H1 (cell line): ENCODE results near the gene S100PBP. TPM values are rescaled to one million over a fixed set of nuclear protein-coding genes. Genes with fewer than 3 reads are reported as not detected.

ENCODE experiments used
- CTCF ChIA-PET: fragments of 300-600 bp; sonication (Branson Sonifier 250); formaldehyde crosslinking; loops from one replicate; lab custom pipeline; 2021; ENCODE audit not compliant: partially characterized antibody; lab: Charles Lee
- POLR2A ChIA-PET: fragments of 300-600 bp; sonication (Branson Sonifier 250); formaldehyde crosslinking; loops from one replicate; lab custom pipeline; 2021; ENCODE audit warnings: inconsistent platforms; ENCODE audit not compliant: partially characterized antibody; lab: Charles Lee
- DNase-seq, 2 experiments: peaks; one replicate each; pipeline versions ENCODE4 v3.0.0 to v3.0.0-alpha.2; 2010 to 2022; ENCODE audit warnings: low spot score in 2 of 2, low read depth in 1 of 2, mixed read lengths in 1 of 2
- FAIRE-seq: peaks from 2 replicates; lab custom pipeline; 2011; peaks lifted over from hg19 to GRCh38; lab: Jason Lieb, UNC
- H2AFZ ChIP-seq: 2 replicates; pipeline ENCODE4 v1.8.1; 2012; ENCODE audit warnings: low read length, inconsistent platforms
- H2AK5ac ChIP-seq: 2 replicates; pipeline ENCODE4 v1.6.1; 2013; ENCODE audit warnings: low read depth, low read length
- H2BK120ac ChIP-seq: replicated peaks from 2 replicates; pipeline ENCODE3; 2013; ENCODE audit warnings: low read depth, low read length, inconsistent platforms
- H2BK12ac ChIP-seq: 2 replicates; pipeline ENCODE4 v1.6.1; 2013; ENCODE audit warnings: low read depth, low read length
- H2BK15ac ChIP-seq: 2 replicates; pipeline ENCODE4 v1.6.1; 2013; ENCODE audit warnings: low read length
- H2BK20ac ChIP-seq: 2 replicates; pipeline ENCODE4 v1.6.1; 2013; ENCODE audit warnings: low read length
- H2BK5ac ChIP-seq: 2 replicates; pipeline ENCODE4 v1.6.1; 2013; ENCODE audit warnings: low read depth, low read length
- H3K14ac ChIP-seq: 2 replicates; pipeline ENCODE4 v1.6.1; 2013; ENCODE audit warnings: inconsistent platforms; ENCODE audit not compliant: insufficient read length
- H3K18ac ChIP-seq: 2 replicates; pipeline ENCODE4 v1.6.1; 2013; ENCODE audit warnings: low read length; ENCODE audit errors: extremely low read depth
- H3K23ac ChIP-seq: 2 replicates; pipeline ENCODE4 v1.6.1; 2013; ENCODE audit warnings: inconsistent platforms; ENCODE audit not compliant: insufficient read length
- H3K23me2 ChIP-seq: 2 replicates; pipeline ENCODE4 v1.6.1; 2013; ENCODE audit warnings: low read depth, low read length
- H3K27ac ChIP-seq: 2 replicates; pipeline ENCODE4 v1.6.1; 2011; ENCODE audit warnings: low read depth, low read length, inconsistent platforms
- H3K27me3 ChIP-seq, 4 experiments: replicated peaks in 1 of 4; 1 replicate in 1 of 4; 2 replicates in 3 of 4; pipeline versions ENCODE4 v1.6.1 to v1.8.1; 2011 to 2013; ENCODE audit warnings: low read length in 3 of 4, mild to moderate bottlenecking in 3 of 4, inconsistent platforms in 2 of 4, mixed read lengths in 2 of 4, moderate library complexity in 1 of 4; ENCODE audit not compliant: control insufficient read depth in 3 of 4, insufficient read depth in 3 of 4; ENCODE audit errors: extremely low read depth in 1 of 4
- H3K36me3 ChIP-seq, 4 experiments: 2 replicates each; pipeline versions ENCODE4 v1.6.1 to v1.8.1; 2011 to 2013; ENCODE audit warnings: mild to moderate bottlenecking in 4 of 4, low read length in 3 of 4, moderate library complexity in 2 of 4, control low read depth in 1 of 4, inconsistent platforms in 1 of 4; ENCODE audit not compliant: insufficient read depth in 4 of 4, control insufficient read depth in 2 of 4
- H3K4ac ChIP-seq: replicated peaks from 2 replicates; pipeline ENCODE3; 2013; ENCODE audit warnings: low read length, low read depth, mixed read lengths, inconsistent platforms; ENCODE audit not compliant: insufficient read length
- H3K4me1 ChIP-seq, 4 experiments: replicated peaks in 1 of 4; 1 replicate in 1 of 4; 2 replicates in 3 of 4; pipeline versions ENCODE4 v1.6.1 to v1.8.1; 2011 to 2013; ENCODE audit warnings: low read length in 3 of 4, inconsistent platforms in 2 of 4, mixed read lengths in 1 of 4; ENCODE audit not compliant: insufficient read depth in 4 of 4, control insufficient read depth in 3 of 4
- H3K4me2 ChIP-seq, 2 experiments: 2 replicates each; pipeline versions ENCODE4 v1.6.1 to v1.8.1; 2011 to 2013; ENCODE audit warnings: low read depth in 2 of 2, low read length in 2 of 2, control low read depth in 1 of 2, inconsistent platforms in 1 of 2, mild to moderate bottlenecking in 1 of 2; ENCODE audit not compliant: insufficient read depth in 1 of 2
- H3K4me3 ChIP-seq, 4 experiments: fragments of 200-600, 300-600 bp in 1 of 4; sonication (generic), shearing (Covaris generic), sonication (Bioruptor Twin) in 1 of 4; 2 replicates each; pipeline versions ENCODE4 v1.5.1 to v1.8.1; 2011 to 2016; ENCODE audit warnings: low read length in 4 of 4, low read depth in 3 of 4, control low read depth in 2 of 4, inconsistent platforms in 2 of 4, mild to moderate bottlenecking in 2 of 4, mixed read lengths in 1 of 4, moderate library complexity in 1 of 4; ENCODE audit not compliant: insufficient read depth in 2 of 4; ENCODE audit errors: extremely low read depth in 1 of 4
- H3K56ac ChIP-seq: replicated peaks from 2 replicates; pipeline ENCODE3; 2013; ENCODE audit warnings: low read depth, mild to moderate bottlenecking, mixed read lengths, low read length, inconsistent platforms; ENCODE audit not compliant: insufficient read length
- H3K79me1 ChIP-seq: 2 replicates; pipeline ENCODE4 v1.6.1; 2013; ENCODE audit warnings: low read depth, low read length, control low read depth
- H3K79me2 ChIP-seq, 2 experiments: 2 replicates each; pipeline versions ENCODE4 v1.6.1 to v1.8.1; 2012 to 2013; ENCODE audit warnings: low read length in 2 of 2, mild to moderate bottlenecking in 2 of 2, inconsistent platforms in 1 of 2; ENCODE audit not compliant: insufficient read depth in 2 of 2, control insufficient read depth in 1 of 2
- H3K9ac ChIP-seq, 4 experiments: replicated peaks in 1 of 4; 1 replicate in 1 of 4; 2 replicates in 3 of 4; pipeline versions ENCODE4 v1.6.1 to v1.8.1; 2011 to 2013; ENCODE audit warnings: low read depth in 3 of 4, low read length in 3 of 4, control low read depth in 2 of 4, mild to moderate bottlenecking in 2 of 4, moderate library complexity in 2 of 4, inconsistent platforms in 1 of 4; ENCODE audit errors: extremely low read depth in 1 of 4
- H3K9me3 ChIP-seq, 2 experiments: 2 replicates each; pipeline versions ENCODE4 v1.6.1 to v1.8.1; 2012 to 2013; ENCODE audit warnings: mild to moderate bottlenecking in 2 of 2, moderate library complexity in 2 of 2, control low read depth in 1 of 2, inconsistent platforms in 1 of 2, low read depth in 1 of 2, low read length in 1 of 2, mixed read lengths in 1 of 2; ENCODE audit not compliant: insufficient read depth in 2 of 2
- H4K20me1 ChIP-seq, 2 experiments: replicated peaks in 1 of 2; 2 replicates each; pipeline versions ENCODE3 to v1.8.1; 2011 to 2013; ENCODE audit warnings: inconsistent platforms in 2 of 2, low read length in 2 of 2, mild to moderate bottlenecking in 1 of 2; ENCODE audit not compliant: insufficient read depth in 2 of 2, control insufficient read depth in 1 of 2
- H4K5ac ChIP-seq: 2 replicates; pipeline ENCODE4 v1.6.1; 2013; ENCODE audit warnings: low read length, low read depth, mixed read lengths, inconsistent platforms; ENCODE audit not compliant: insufficient read length
- H4K8ac ChIP-seq: 2 replicates; pipeline ENCODE4 v1.8.0; 2013; ENCODE audit warnings: mild to moderate bottlenecking, moderate library complexity, low read length, inconsistent platforms; ENCODE audit not compliant: insufficient read depth; ENCODE audit errors: extremely low read depth
- H4K91ac ChIP-seq: replicated peaks from 2 replicates; pipeline ENCODE3; 2013; ENCODE audit warnings: low read length, mixed read lengths, inconsistent platforms; ENCODE audit not compliant: insufficient read length
- ASH2L ChIP-seq: fragments of 200-600, 300-600 bp; sonication (generic); IDR thresholded peaks from one replicate; pipeline ENCODE4 v1.7.1; 2017; ENCODE audit warnings: low read length
- ATF2 ChIP-seq: IDR thresholded peaks from 2 replicates; pipeline ENCODE4 v1.6.1; 2012; ENCODE audit warnings: low read length, inconsistent platforms
- CTBP2 ChIP-seq: IDR thresholded peaks from 2 replicates; pipeline ENCODE4 v1.7.0; 2011; ENCODE audit warnings: borderline replicate concordance, mild to moderate bottlenecking, moderate library complexity, mixed read lengths, low read length; ENCODE audit not compliant: insufficient read depth, insufficient read length
- HDAC2 ChIP-seq, 2 experiments: fragments of 300-600 bp in 1 of 2; sonication (generic) in 1 of 2; IDR thresholded peaks; 2 replicates each; pipeline ENCODE4 v1.6.1; 2011 to 2012; ENCODE audit warnings: low read depth in 2 of 2, low read length in 2 of 2, mild to moderate bottlenecking in 2 of 2, moderate library complexity in 2 of 2, borderline replicate concordance in 1 of 2, inconsistent platforms in 1 of 2
- KDM4A ChIP-seq: IDR thresholded peaks from one replicate; pipeline ENCODE4 v1.7.1; 2012; ENCODE audit warnings: low read depth, mild to moderate bottlenecking, moderate library complexity, low read length, inconsistent platforms; ENCODE audit not compliant: severe bottlenecking
- RFX5 ChIP-seq: IDR thresholded peaks from 2 replicates; pipeline ENCODE4 v1.6.1; 2011; ENCODE audit warnings: low read depth, low read length, improper control_type of control experiment, borderline replicate concordance
- SIN3A ChIP-seq, 2 experiments: IDR thresholded peaks in 1 of 2; conservative IDR thresholded peaks in 1 of 2; 2 replicates each; pipeline ENCODE4 v1.6.1; 2011 to 2012; ENCODE audit warnings: low read length in 2 of 2, improper control_type of control experiment in 1 of 2, low read depth in 1 of 2, mild to moderate bottlenecking in 1 of 2
- WGBS, 2 experiments: shearing (Covaris generic) in 1 of 2; methylation state at CpG; one replicate each; pipeline versions ENCODE4 v1.1.6 to v1.1.7; 2013 to 2015; ENCODE audit warnings: low lambda C conversion rate in 2 of 2, mixed read lengths in 2 of 2, inconsistent platforms in 1 of 2, low coverage in 1 of 2, missing lambda C conversion rate in 1 of 2; ENCODE audit not compliant: insufficient replicate concordance in 2 of 2, insufficient coverage in 1 of 2, insufficient read length in 1 of 2; ENCODE audit errors: extremely low coverage in 1 of 2, missing lambda C conversion rate in 1 of 2; 5-methylcytosine and 5-hydroxymethylcytosine counted together
- polyA plus RNA-seq, 7 experiments: library from polyadenylated mRNA; depleted of rRNA in 3 of 7; stranded (reverse) in 5 of 7; unstranded in 2 of 7; fragments of >200 nt in 5 of 7; fragments of 200-250 nt in 2 of 7; gene quantifications; 1 replicate in 5 of 7; 2 replicates in 1 of 7; 4 replicates in 1 of 7; pipeline versions ENCODE4 v1.2.1 to v1.2.3, GENCODE V29; 2011 to 2013; ENCODE audit warnings: missing spikeins in 2 of 7, mixed read lengths in 2 of 7
- total RNA-seq: library from RNA; stranded (reverse); fragmentation: NEBNext Ultra II Directional; extraction: Animal tissue kit (Norgen Biotek cat#: 25700); gene quantifications from 2 replicates; pipeline ENCODE4 v1.2.1, GENCODE V29; 2021
- TF ChIP-seq, protein P1 (sequence below), 3 experiments: IDR thresholded peaks; 1 replicate in 2 of 3; 2 replicates in 1 of 3; pipeline versions ENCODE4 v1.5.1 to v1.6.1; 2011; ENCODE audit warnings: low read length in 3 of 3, mild to moderate bottlenecking in 3 of 3, inconsistent platforms in 2 of 3, low read depth in 1 of 3, moderate library complexity in 1 of 3; ENCODE audit not compliant: insufficient read depth in 1 of 3; ENCODE audit errors: control extremely low read depth in 1 of 3

Gene S100PBP
- total and polyA plus RNA-seq, 2 of the 8 experiments (the other 6 are each of a cell fraction or from before 2014, with no cell fraction given), result 43.8 to 68.3 TPM

DNA sequence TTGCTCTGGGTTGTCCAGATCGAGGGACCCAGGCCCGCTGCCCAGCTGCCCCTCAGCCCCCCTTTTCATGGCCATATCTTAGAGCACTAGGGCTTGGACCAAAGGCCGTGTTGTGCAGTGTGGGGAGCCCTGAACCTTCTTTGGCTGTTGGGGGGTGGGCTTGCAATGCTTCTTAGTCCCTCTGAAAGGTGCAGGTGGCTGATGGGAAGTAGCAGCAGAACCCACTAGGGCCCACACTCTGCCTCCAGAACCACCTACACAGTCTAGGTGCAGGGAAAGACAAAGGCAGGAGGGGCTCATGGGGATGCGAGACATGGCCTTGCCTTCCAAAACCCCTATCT, 66.5 kb downstream of the S100PBP start:
- no peak for FAIRE-seq
- Histone ChIP-seq H3K4me1 (peaks cover 0 to 14% (median 5%) of the 10 kb centered on the region in 4 experiments; a peak in 4 of 7 replicates), H2BK12ac (no peak overlapping the region), H4K91ac (no peak overlapping the region), H3K36me3 (no peaks in the 10 kb centered on the region), H2BK20ac (0 out of 2 replicates have a peak overlapping the region, but pooled peaks have one; percentile 10), H2BK5ac (no peak overlapping the region), H3K18ac (no peak overlapping the region), H4K8ac (peak overlapping the region; percentile 11; the same call in 1 of the 2 replicates), H2AK5ac (no peak overlapping the region), H3K9me3 (no peaks in the 10 kb centered on the region), H3K79me1 (no peaks in the 10 kb centered on the region), H3K14ac (no peak overlapping the region), H3K56ac (no peak overlapping the region), H2AFZ (no peak overlapping the region), H3K79me2 (no peaks in the 10 kb centered on the region), H4K20me1 (peaks cover 0 to 15% of the 10 kb centered on the region in 2 experiments), H3K23ac (no peak overlapping the region), H3K4me2 (no peak overlapping the region), H3K27ac (no peak overlapping the region), H3K23me2 (peaks cover 5% of the 10 kb centered on the region; the same call in 1 of the 2 replicates), H3K4me3 (no peak overlapping the region), H3K27me3 (peaks cover 3 to 31% (median 16%) of the 10 kb centered on the region in 4 experiments; a peak in 6 of 7 replicates), H3K4ac (no peak overlapping the region), H4K5ac (no peak overlapping the region), H2BK120ac (no peak overlapping the region), H2BK15ac (0 out of 2 replicates have a peak overlapping the region, but pooled peaks have one; percentile 72), H3K9ac (no peak overlapping the region)
- 71% methylated on average over 4 of the region's 4 CpGs; no CpG with 5 or more reads in 1 of the 2 experiments for WGBS, 2 experiments
- DNase-seq, result no peak
- CTCF ChIA-PET, result interaction anchor here (19.0 kb wide), 1 partner anchor 9 kb away, joined by 382 read pairs; the partner anchor contains the start of gene HPCA
- POLR2A ChIA-PET, result interaction anchor here (1.8 kb wide), 1 partner anchor 12 kb away, joined by 5 read pairs; no protein-coding TSS in a partner anchor
- TF ChIP-seq HDAC2 (IDR thresholded peaks at IDR 0.05; ENCODE audit: borderline replicate concordance in 1 of 2, low read depth in 2 of 2, low read length in 2 of 2) (no peak), KDM4A (no peak), CTBP2 (no peak), SIN3A (conservative IDR thresholded peaks at IDR 0.05 in 1 of 2, IDR thresholded peaks at IDR 0.05 in 1 of 2; ENCODE audit: low read depth in 1 of 2, low read length in 2 of 2) (no peak), ASH2L (no peak), ATF2 (no peak), RFX5 (no peak)
- TF ChIP-seq, protein P1, sequence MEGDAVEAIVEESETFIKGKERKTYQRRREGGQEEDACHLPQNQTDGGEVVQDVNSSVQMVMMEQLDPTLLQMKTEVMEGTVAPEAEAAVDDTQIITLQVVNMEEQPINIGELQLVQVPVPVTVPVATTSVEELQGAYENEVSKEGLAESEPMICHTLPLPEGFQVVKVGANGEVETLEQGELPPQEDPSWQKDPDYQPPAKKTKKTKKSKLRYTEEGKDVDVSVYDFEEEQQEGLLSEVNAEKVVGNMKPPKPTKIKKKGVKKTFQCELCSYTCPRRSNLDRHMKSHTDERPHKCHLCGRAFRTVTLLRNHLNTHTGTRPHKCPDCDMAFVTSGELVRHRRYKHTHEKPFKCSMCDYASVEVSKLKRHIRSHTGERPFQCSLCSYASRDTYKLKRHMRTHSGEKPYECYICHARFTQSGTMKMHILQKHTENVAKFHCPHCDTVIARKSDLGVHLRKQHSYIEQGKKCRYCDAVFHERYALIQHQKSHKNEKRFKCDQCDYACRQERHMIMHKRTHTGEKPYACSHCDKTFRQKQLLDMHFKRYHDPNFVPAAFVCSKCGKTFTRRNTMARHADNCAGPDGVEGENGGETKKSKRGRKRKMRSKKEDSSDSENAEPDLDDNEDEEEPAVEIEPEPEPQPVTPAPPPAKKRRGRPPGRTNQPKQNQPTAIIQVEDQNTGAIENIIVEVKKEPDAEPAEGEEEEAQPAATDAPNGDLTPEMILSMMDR (IDR thresholded peaks at IDR 0.05; ENCODE audit: control extremely low read depth in 1 of 3, insufficient read depth in 1 of 3, low read depth in 1 of 3, low read length in 3 of 3), result no peak
